AG04450 (cell line): ENCODE results near the gene TATDN2. TPM values are rescaled to one million over a fixed set of nuclear protein-coding genes. Genes with fewer than 3 reads are reported as not detected.
A peak's percentile ranks its signal among the peaks of the same experiment; 100 is the strongest.

ENCODE experiments used
- CTCF ChIA-PET: fragments of 300-600, 350-600 bp; formaldehyde crosslinking; extraction: SDS; loops from one replicate; lab custom pipeline; 2022; ENCODE audit warnings: antibody characterized with exemption, inconsistent platforms; lab: Charles Lee
- POLR2A ChIA-PET: fragments of 350-600 bp; formaldehyde crosslinking; extraction: SDS; loops from one replicate; lab custom pipeline; 2021; ENCODE audit warnings: antibody characterized with exemption, inconsistent platforms; lab: Yijun Ruan, JAX
- DNase-seq: peaks from one replicate; pipeline ENCODE4 v3.0.0-alpha.2; 2011; ENCODE audit warnings: low read depth, low spot score
- H3K27ac ChIP-seq: one replicate; pipeline ENCODE4 v1.5.1; 2012; ENCODE audit warnings: low read depth, low read length, control low read depth
- H3K27me3 ChIP-seq: one replicate; pipeline ENCODE4 v1.6.0; 2012; ENCODE audit warnings: low read length; ENCODE audit not compliant: control insufficient read depth, insufficient read depth
- H3K4me3 ChIP-seq: 2 replicates; pipeline ENCODE4 v1.5.1; 2011; ENCODE audit warnings: mild to moderate bottlenecking, low read depth, low read length, control low read depth
- H3K9me3 ChIP-seq: 2 replicates; pipeline ENCODE4 v1.5.1; 2012; ENCODE audit warnings: low read length; ENCODE audit not compliant: control insufficient read depth, insufficient read depth
- CTCF ChIP-seq: IDR thresholded peaks from 2 replicates; pipeline ENCODE4 v1.5.1; 2011; ENCODE audit warnings: low read depth, low read length, control low read depth, inconsistent platforms
- polyA plus RNA-seq: library from polyadenylated mRNA; depleted of rRNA; stranded (reverse); fragments of >200 nt; gene quantifications from 2 replicates; pipeline ENCODE4 v1.2.3, GENCODE V29; 2011

Gene TATDN2
- polyA plus RNA-seq, 1 experiment: 17.7 TPM

GRCh38 chr3:10245081-10245712, 3.1 kb upstream of the TATDN2 start:
- Histone ChIP-seq H3K27me3 (no peaks in the 10 kb centered on the region), H3K4me3 (no peak overlapping the region), H3K27ac (no peak overlapping the region), H3K9me3 (peaks cover 17% of the 10 kb centered on the region)
- ChIA-PET CTCF (no interaction called here), POLR2A (no interaction called here)
- DNase-seq: no peak
- TF ChIP-seq CTCF: no peak

- ChIA-PET POLR2A (interaction anchor here (0.5 to 1.0 kb wide), 5 partner anchors 16 to 233 kb away, joined by 3 to 5 read pairs (median 4); partner anchors contain the start of gene VHL), CTCF (interaction anchor here (0.7 to 1.6 kb wide), 5 partner anchors 9 to 402 kb away, joined by 3 to 8 read pairs (median 4); no protein-coding TSS in a partner anchor)
- no peak for DNase-seq
- Histone ChIP-seq H3K27ac (peak overlapping the region; percentile 21), H3K4me3 (peak overlapping the region; percentile 87), H3K27me3 (no peaks in the 10 kb centered on the region), H3K9me3 (peaks cover 17% of the 10 kb centered on the region)
- TF ChIP-seq CTCF: no peak
Observed at GRCh38 chr3:10247679-10248183, 528 bp upstream of the TATDN2 start.

GRCh38 chr3:10248984-10249748, 907 bp downstream of the TATDN2 start:
- peak overlapping the region; percentile 87 for H3K4me3 ChIP-seq
- peak overlapping the region; percentile 65 for H3K27ac ChIP-seq
- DNase-seq: no peak
- TF ChIP-seq CTCF: no peak
- CTCF ChIA-PET: interaction anchor here (0.8 to 1.6 kb wide), 4 partner anchors 15 to 316 kb away, joined by 3 to 6 read pairs (median 4); no protein-coding TSS in a partner anchor
- POLR2A ChIA-PET: interaction anchor here (0.5 to 0.6 kb wide), 2 partner anchors 13 to 15 kb away, joined by 3 read pairs; no protein-coding TSS in a partner anchor
- no peaks in the 10 kb centered on the region for H3K27me3 ChIP-seq
- peaks cover 17% of the 10 kb centered on the region for H3K9me3 ChIP-seq

- peak overlapping the region; percentile 47 for H3K27ac ChIP-seq
- TF ChIP-seq CTCF: no peak
- no peak for DNase-seq
- CTCF ChIA-PET: interaction anchor here (0.8 to 1.1 kb wide), 3 partner anchors 14 to 302 kb away, joined by 3 read pairs; no protein-coding TSS in a partner anchor
- POLR2A ChIA-PET: interaction anchor here (0.5 to 0.7 kb wide), 3 partner anchors 12 to 450 kb away, joined by 3 read pairs; no protein-coding TSS in a partner anchor
- H3K9me3 ChIP-seq: peaks cover 17% of the 10 kb centered on the region
- no peaks in the 10 kb centered on the region for H3K27me3 ChIP-seq
- H3K4me3 ChIP-seq: peak overlapping the region; percentile 87
Observed at GRCh38 chr3:10249833-10250232, 1.6 kb downstream of the TATDN2 start.
